ENCODE results near the gene SLC22A23.

Gene SLC22A23

DNA sequence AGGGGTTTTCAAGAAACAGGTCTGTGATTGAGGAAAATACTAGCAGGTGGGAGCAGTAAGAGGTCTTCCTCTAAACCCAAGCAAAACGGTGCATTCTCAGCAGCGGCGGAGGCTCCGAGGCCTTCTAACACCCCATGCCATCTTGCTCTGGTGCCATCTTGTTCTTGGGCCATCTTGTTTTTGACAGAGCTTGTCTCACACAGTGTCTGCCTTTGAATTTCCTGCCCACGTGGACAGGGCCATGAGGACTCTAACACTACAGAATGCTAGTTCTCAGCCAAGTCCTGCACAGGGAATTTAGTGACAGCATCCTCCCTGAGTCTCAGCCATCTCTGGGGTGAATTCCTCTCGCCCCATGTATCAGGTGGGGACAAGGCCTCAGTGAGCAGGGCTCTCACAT, 121.7 kb downstream of the SLC22A23 start:
- peaks cover 24% of the 10 kb centered on the region for H3K4me1 ChIP-seq
- no peaks in the 10 kb centered on the region for H3K9me3 ChIP-seq
- H3K36me3 ChIP-seq (replicated peaks), result no peaks in the 10 kb centered on the region
- H3K4me3 ChIP-seq, result no peak overlapping the region
- in situ Hi-C loops (cut with MboI; ENCODE audit: low sequenced_read_pairs), result no loop called here
- H3K27me3 ChIP-seq (ENCODE audit: low read depth), result no peaks in the 10 kb centered on the region
- no peak for DNase-seq (ENCODE audit: low spot score in 2 of 2)

- in situ Hi-C loops (cut with MboI; ENCODE audit: low sequenced_read_pairs), result no loop called here
- no peaks in the 10 kb centered on the region for H3K27me3 ChIP-seq (ENCODE audit: low read depth)
- H3K9me3 ChIP-seq, result no peaks in the 10 kb centered on the region
- DNase-seq (ENCODE audit: low spot score in 2 of 2), result no peak
- H3K4me1 ChIP-seq, result peaks cover 18% of the 10 kb centered on the region
- no peaks in the 10 kb centered on the region for H3K36me3 ChIP-seq (replicated peaks)
- no peak overlapping the region for H3K4me3 ChIP-seq
These were observed 122.3 kb downstream of the SLC22A23 start for GRCh38 chr6:3334555-3334954.

- Histone ChIP-seq H3K36me3 (replicated peaks) (no peaks in the 10 kb centered on the region), H3K27me3 (ENCODE audit: low read depth) (no peaks in the 10 kb centered on the region), H3K4me3 (no peak overlapping the region), H3K4me1 (peaks cover 6% of the 10 kb centered on the region), H3K9me3 (no peaks in the 10 kb centered on the region)
- in situ Hi-C loops (cut with MboI; ENCODE audit: low sequenced_read_pairs), result no loop called here
- DNase-seq (ENCODE audit: low spot score in 2 of 2), result no peak
These were observed 123.6 kb downstream of the SLC22A23 start for GRCh38 chr6:3333263-3333662.

DNA sequence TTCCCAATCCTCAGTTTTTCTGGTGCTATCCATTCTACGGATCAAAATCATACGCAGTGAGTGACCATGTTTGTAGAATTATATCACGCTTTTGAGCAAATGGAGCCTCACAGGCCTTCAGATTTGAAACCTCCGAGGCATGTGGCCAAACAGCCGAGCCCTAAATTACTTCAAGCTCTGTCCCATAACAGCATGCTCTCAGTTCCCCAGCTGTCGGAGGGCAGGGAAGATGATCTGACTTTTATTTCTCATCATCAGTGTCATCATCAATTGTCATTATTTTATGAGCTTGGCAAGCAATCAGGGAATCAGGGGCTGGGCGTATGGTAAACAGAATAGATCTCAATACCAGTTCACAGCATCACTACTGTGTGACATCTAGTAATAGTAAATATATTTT, 124.9 kb downstream of the SLC22A23 start:
- no peaks in the 10 kb centered on the region for H3K27me3 ChIP-seq (ENCODE audit: low read depth)
- no peak overlapping the region for H3K4me3 ChIP-seq
- in situ Hi-C loops (cut with MboI; ENCODE audit: low sequenced_read_pairs), result no loop called here
- H3K36me3 ChIP-seq (replicated peaks), result no peaks in the 10 kb centered on the region
- no peaks in the 10 kb centered on the region for H3K4me1 ChIP-seq
- DNase-seq (ENCODE audit: low spot score in 2 of 2), result no peak
- no peaks in the 10 kb centered on the region for H3K9me3 ChIP-seq

DNA sequence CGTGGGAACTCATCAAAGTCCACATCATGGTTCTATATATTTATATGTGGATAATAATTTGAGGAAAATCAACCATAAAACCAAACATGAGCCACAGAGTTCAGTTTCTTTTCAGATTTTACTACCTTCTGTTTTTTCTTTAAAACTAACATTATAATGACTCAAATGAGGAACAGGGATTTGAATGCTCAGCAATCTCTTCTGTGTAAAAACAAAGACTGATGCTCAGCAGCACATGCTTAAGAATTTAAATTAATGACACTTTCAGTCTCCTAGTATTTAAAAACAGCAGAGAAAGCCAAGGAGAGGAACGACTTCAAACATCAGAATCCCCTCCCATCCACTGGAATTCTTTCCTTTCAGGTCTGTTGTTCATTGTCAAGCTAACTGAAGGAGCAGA, 125.4 kb downstream of the SLC22A23 start:
- Histone ChIP-seq H3K9me3 (no peaks in the 10 kb centered on the region), H3K36me3 (replicated peaks) (no peaks in the 10 kb centered on the region), H3K4me1 (no peaks in the 10 kb centered on the region), H3K4me3 (no peak overlapping the region), H3K27me3 (ENCODE audit: low read depth) (no peaks in the 10 kb centered on the region)
- in situ Hi-C loops (cut with MboI; ENCODE audit: low sequenced_read_pairs), result no loop called here
- no peak for DNase-seq (ENCODE audit: low spot score in 2 of 2)

- no peak for DNase-seq (ENCODE audit: low spot score in 2 of 2)
- in situ Hi-C loops (cut with MboI; ENCODE audit: low sequenced_read_pairs), result no loop called here
- H3K4me3 ChIP-seq, result no peak overlapping the region
- no peaks in the 10 kb centered on the region for H3K36me3 ChIP-seq (replicated peaks)
- no peaks in the 10 kb centered on the region for H3K4me1 ChIP-seq
- no peaks in the 10 kb centered on the region for H3K9me3 ChIP-seq
- H3K27me3 ChIP-seq (ENCODE audit: low read depth), result no peaks in the 10 kb centered on the region
These were observed 126.7 kb downstream of the SLC22A23 start for GRCh38 chr6:3330199-3330598.

DNA sequence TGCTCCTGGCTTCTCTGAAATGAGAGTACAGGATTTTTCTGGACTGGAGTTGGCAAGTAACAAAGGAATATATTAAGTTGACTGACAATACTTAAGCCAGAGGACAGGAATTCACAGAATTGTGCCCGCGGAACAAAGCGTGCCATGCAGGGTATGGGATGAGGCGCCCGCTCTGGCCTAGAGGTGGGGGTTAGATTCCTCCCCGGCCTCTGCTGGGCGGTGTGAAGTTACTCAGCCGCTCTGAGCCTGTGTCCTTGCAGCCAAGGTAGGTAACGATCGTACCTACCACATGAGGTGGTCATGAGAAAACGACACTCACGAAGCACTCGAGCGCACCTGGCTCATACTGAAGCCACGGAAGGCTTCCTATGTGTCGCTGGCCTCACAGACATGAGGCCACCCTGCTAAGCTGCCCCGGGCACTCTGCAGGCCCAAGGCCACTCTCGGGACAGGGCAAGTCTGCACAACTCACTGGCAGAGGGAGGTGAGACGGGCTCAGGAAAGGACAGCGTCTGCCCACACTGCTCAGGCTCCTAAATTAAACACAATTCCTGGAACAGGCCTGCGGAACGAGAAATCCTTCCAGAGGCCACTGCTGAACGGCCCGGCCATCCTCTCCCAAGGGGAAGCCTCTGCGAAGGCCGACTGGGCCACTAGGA, 127.3 kb downstream of the SLC22A23 start:
- no peak for DNase-seq (ENCODE audit: low spot score in 2 of 2)
- no peaks in the 10 kb centered on the region for H3K4me1 ChIP-seq
- no peak overlapping the region for H3K4me3 ChIP-seq
- no peaks in the 10 kb centered on the region for H3K27me3 ChIP-seq (ENCODE audit: low read depth)
- no peaks in the 10 kb centered on the region for H3K9me3 ChIP-seq
- in situ Hi-C loops (cut with MboI; ENCODE audit: low sequenced_read_pairs), result no loop called here
- no peaks in the 10 kb centered on the region for H3K36me3 ChIP-seq (replicated peaks)

DNA sequence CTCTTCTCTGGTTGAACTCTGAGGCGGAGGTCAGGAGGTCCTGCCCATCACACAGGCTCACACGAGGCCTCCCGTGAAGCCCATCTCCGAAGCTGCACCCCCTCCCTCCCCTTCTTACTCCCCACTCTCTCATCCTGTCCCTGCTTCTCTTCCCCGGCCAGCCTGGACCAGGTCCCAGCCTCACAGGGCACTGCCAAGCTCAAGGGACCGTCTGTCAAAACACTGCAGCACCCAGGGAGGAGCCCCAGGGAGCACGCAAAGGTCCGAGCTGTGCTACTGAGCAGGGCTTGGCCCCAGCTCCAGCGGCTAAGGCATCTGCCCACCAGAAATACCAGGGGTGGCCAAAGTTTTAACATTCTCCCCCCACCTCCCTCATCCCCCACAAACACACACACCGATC, 128.1 kb downstream of the SLC22A23 start:
- DNase-seq (ENCODE audit: low spot score in 2 of 2), result no peak
- no peaks in the 10 kb centered on the region for H3K4me1 ChIP-seq
- no peaks in the 10 kb centered on the region for H3K36me3 ChIP-seq (replicated peaks)
- H3K27me3 ChIP-seq (ENCODE audit: low read depth), result no peaks in the 10 kb centered on the region
- in situ Hi-C loops (cut with MboI; ENCODE audit: low sequenced_read_pairs), result no loop called here
- H3K9me3 ChIP-seq, result no peaks in the 10 kb centered on the region
- H3K4me3 ChIP-seq, result no peak overlapping the region

- Histone ChIP-seq H3K27me3 (ENCODE audit: low read depth) (no peaks in the 10 kb centered on the region), H3K9me3 (no peaks in the 10 kb centered on the region), H3K4me3 (no peak overlapping the region), H3K36me3 (replicated peaks) (no peaks in the 10 kb centered on the region), H3K4me1 (no peaks in the 10 kb centered on the region)
- in situ Hi-C loops (cut with MboI; ENCODE audit: low sequenced_read_pairs), result no loop called here
- DNase-seq (ENCODE audit: low spot score in 2 of 2), result no peak
These were observed 128.7 kb downstream of the SLC22A23 start for GRCh38 chr6:3328145-3328544.

DNA sequence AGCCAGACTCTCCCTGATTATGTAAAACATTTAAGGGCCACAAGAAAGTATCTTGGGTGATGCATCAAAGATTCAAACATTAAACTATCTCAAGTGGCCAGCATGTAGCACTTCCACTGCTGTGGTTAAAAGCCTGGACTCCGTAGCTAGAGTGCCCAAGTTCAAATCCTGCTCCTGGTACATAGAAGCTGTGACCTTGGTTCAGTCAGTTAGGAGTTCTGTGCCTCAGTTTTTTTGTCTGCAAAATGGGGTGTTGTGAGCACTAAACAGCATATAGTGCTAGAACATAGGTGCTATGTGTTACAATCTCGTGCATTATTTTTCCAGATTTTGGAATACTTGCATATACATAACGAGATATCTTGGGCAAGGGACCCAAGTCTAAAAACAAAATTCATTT, 129.4 kb downstream of the SLC22A23 start:
- H3K36me3 ChIP-seq (replicated peaks), result no peaks in the 10 kb centered on the region
- H3K4me1 ChIP-seq, result no peaks in the 10 kb centered on the region
- no peak for DNase-seq (ENCODE audit: low spot score in 2 of 2)
- no peaks in the 10 kb centered on the region for H3K27me3 ChIP-seq (ENCODE audit: low read depth)
- H3K9me3 ChIP-seq, result no peaks in the 10 kb centered on the region
- H3K4me3 ChIP-seq, result no peak overlapping the region
- in situ Hi-C loops (cut with MboI; ENCODE audit: low sequenced_read_pairs), result no loop called here

GRCh38 chr6:3326981-3327380, 129.9 kb downstream of the SLC22A23 start:
- Histone ChIP-seq H3K27me3 (ENCODE audit: low read depth) (no peaks in the 10 kb centered on the region), H3K4me1 (no peaks in the 10 kb centered on the region), H3K4me3 (no peak overlapping the region), H3K9me3 (no peaks in the 10 kb centered on the region), H3K36me3 (replicated peaks) (no peaks in the 10 kb centered on the region)
- in situ Hi-C loops (cut with MboI; ENCODE audit: low sequenced_read_pairs), result no loop called here
- DNase-seq (ENCODE audit: low spot score in 2 of 2), result no peak

DNA sequence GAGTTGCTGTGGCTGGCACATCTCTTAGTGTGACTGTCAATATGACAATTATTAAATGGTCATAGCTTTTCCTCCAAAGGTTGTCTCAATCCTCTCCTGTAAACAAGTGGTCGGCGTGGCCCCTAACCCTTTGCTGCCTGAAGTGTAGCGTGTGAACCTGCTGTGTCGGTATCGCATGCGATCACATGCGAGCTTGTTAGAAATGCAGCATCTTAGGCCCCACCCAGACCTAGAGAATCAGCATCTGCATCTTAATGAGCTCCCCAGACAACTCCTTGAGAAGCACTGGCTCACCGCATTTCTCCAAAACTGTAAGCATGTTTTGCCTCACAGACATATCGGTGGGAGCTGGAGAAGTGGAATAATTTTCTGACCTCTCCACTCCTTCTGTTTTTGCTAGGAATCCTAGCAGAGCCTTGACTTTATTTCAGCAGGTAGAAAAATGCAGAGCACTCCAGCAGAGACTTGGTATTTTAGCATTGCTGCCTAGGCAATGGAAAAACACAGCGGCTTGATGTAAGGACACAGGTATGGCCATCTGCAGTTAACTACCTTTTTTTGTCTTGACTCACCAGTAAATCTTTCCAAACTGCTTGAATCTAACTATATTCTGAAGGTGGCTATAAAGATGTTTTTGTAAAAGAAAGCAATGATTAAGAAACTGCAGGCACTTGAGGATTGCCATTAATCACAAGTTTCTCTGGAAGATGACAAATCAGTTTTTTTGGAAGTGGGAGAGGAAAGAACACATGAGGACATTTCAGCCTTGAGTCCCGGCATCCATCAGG, 130.5 kb downstream of the SLC22A23 start:
- H3K27me3 ChIP-seq (ENCODE audit: low read depth), result no peaks in the 10 kb centered on the region
- in situ Hi-C loops (cut with MboI; ENCODE audit: low sequenced_read_pairs), result no loop called here

DNA sequence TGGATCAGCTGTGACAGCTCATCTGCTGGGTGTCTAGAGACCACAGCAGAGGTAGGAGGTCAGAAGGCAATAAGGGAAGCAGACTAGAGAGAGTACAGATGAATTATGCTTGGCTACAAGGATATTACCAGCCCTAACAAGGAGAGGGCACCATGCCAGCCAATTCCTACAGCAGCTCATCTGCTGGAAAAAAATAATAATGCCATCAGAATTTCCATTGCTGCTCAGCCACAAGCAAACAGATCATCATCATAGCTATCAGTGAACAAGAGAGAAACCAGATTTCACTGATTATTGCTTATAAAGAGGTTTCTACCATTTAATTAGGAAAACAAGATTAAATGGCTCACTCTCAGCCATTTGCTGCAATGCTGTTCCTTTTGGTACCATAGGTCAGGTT, 131.6 kb downstream of the SLC22A23 start:
- DNase-seq (ENCODE audit: low spot score in 2 of 2), result no peak
- H3K9me3 ChIP-seq, result no peaks in the 10 kb centered on the region
- H3K27me3 ChIP-seq (ENCODE audit: low read depth), result no peaks in the 10 kb centered on the region
- no peaks in the 10 kb centered on the region for H3K4me1 ChIP-seq
- no peak overlapping the region for H3K4me3 ChIP-seq
- in situ Hi-C loops (cut with MboI; ENCODE audit: low sequenced_read_pairs), result no loop called here
- no peaks in the 10 kb centered on the region for H3K36me3 ChIP-seq (replicated peaks)

More for the DNA sequence above, 130.5 kb downstream of the SLC22A23 start:
- H3K4me3 ChIP-seq, result no peak overlapping the region
- H3K4me1 ChIP-seq, result no peaks in the 10 kb centered on the region
- H3K36me3 ChIP-seq (replicated peaks), result no peaks in the 10 kb centered on the region
- no peaks in the 10 kb centered on the region for H3K9me3 ChIP-seq
- DNase-seq (ENCODE audit: low spot score in 2 of 2), result no peak

DNA sequence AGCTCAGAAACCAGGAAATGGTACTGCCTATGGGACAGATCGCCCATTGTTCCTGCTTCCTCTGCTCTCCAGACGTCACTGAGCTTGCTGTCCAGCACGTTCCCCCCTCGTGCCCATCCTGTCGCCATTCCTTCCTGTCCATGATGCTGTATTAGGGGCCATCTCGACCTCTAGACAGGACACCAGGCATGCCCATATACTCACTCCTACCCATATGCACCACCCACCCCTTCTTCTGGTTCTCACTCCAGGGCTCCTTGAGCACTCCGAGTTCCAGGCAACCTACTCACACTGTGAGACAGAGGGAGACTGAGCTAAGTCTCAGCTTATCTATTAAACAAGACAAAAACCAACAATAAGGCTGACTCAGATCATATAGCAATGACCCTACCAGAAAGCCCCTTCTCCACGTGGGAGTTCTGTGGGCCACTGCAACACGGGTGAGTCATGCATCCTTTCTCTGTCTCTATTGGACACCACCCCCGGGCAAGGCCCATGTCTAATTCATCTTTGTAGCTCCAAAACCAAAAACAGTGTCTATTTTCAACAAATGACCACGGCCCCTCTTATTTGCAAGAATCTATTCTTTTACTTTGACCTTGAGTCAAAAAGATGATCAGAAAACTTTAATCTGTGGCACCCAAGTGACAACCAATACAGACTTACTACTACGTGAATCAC, 132.4 kb downstream of the SLC22A23 start:
- no peaks in the 10 kb centered on the region for H3K4me1 ChIP-seq
- in situ Hi-C loops (cut with MboI; ENCODE audit: low sequenced_read_pairs), result no loop called here
- no peaks in the 10 kb centered on the region for H3K27me3 ChIP-seq (ENCODE audit: low read depth)
- DNase-seq (ENCODE audit: low spot score in 2 of 2), result no peak
- no peaks in the 10 kb centered on the region for H3K36me3 ChIP-seq (replicated peaks)
- no peaks in the 10 kb centered on the region for H3K9me3 ChIP-seq
- H3K4me3 ChIP-seq, result no peak overlapping the region
